Hematopoietic multipotent progenitor cell treated with erythropoietin and hydrocortisone succinate and interleukin-3 and kit ligand, for 17 days (in vitro differentiated cells): ENCODE data around the gene NDFIP1.

Experiments used
- DNase-seq: peaks from one replicate; pipeline ENCODE4 v3.0.0-alpha.2; 2015; ENCODE audit warnings: low spot score

The NDFIP1 gene

DNA sequence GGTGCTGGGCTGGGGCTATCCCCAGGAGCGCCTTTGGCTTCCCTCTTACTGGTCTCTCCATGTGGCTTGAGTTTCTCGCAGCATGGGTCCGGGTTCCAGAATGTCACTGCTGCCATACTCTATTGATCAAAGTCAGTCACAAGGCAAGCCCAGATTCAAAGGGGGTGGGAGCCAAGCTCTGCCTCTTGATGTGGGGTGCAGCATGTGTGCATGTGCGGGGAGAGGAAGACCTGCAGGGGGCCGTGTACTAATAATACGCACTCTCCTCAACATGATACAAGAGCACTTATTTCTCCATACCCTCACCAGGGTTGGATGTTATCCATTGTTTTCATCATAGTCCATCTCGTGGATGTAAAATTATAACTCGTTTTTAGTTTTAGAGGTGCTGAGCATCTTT is 81.2 kb downstream of the NDFIP1 start:
- no peak for DNase-seq

DNA sequence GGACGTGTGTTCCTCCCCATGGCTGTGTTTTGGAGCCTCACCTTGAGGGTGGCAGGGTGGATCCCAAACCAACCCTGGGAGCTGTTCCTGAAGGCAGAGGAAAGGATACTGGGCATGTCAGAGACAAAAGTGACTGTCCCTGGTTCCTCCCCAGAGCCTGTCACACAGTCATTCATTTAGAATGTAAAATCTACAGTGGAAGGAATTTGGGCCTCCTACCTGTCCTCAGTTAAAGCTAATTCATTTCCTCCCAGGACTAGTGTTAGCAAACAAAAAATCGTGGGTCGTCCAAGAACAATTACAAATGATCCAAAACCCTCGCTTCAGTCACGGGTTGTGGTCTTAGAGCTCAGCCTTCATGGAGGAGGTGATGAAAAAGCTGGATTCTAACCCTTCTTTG is 83.2 kb downstream of the NDFIP1 start:
- no peak for DNase-seq

DNA sequence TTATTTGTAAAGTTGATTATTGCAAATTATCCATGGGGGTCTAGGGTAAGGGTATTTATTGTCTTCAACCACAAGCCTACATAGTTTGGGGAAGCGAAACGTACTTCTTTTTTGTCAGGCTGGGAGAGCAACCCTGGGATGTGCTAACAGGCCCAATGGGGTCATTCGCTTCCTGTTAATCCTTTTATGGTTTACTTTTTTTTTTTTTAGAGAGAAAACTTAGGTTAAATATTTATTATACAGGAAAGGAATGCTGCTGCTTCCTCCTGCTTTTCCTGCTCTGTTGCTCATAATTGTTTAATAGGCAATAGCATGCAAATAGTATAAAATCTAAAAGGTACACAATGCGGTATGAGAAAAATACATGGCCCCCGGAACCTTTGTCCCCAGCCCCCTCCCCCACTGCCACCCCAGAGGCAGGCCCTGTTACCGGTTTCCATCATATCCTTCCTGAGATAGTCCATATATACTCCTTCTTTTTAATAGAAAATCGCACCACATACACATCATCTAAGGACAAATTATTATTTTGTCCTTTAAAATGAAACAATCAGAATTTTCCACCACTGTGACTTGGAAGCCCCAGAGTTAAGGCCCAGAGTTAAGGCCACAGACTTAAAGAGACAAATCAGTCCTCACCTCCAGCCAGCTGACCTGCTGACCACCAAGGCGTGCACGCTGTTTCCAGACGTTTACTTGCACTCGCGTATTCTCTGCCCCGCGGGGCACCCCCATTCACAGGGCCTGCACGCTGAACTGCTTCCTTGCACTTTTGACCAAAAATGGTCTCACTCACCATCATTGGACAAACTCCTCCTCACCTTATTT is 83.9 kb downstream of the NDFIP1 start:
- no peak for DNase-seq

DNA sequence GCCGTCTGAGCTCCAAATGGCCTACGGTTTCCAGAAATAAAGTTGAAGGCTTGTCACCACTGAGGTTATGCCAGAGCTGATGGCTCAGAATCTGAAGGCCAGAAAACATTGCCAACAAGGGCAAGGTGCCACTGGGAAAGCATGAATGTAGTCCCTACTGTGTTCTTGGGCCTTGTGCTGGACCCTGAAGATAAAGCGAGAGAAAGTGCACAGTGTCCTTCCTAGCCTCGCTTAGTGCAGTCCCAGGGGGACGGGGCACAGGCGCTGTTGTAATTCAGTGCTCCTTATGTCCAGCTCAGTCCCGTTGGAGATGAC is 84.5 kb downstream of the NDFIP1 start:
- no peak for DNase-seq

DNA sequence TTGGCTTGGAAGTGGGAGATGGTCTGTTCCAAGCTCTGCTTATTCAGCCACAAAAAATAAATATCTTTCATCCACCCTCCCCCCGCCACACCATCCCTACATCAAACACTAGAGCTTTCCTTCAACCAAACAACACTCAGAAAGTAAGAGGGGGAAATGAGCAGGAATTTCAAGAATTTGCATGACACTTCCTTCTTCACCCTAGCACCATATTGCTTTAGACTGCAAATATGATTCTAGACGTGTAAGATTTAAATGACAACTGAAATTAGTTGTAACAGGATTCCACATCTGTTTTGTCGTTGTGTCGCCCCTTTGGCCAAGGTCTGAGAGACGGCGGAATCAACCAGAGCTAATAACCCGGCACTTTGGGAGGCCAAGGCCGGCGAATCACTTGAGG is 88.5 kb downstream of the NDFIP1 start:
- DNase-seq: no peak

DNA sequence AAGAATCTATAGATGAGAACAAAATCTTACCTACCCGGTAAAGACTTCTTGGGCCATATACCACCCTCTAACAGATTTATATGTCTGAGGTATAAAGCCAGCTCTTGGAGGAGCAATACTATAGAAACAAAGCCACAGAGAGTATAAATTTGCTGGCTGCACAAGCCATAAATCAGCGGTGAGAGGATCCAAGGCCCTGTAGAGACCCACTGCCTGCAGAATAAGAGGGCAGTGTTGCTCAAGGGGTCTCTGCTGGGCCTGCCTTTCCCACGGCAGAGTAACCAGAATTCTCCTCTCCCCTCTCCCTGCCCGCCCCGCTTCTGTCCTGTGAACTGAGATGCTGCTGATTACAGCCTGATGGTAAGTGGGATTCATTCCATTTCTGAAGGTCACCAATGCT is 89.2 kb downstream of the NDFIP1 start:
- DNase-seq: no peak

DNA sequence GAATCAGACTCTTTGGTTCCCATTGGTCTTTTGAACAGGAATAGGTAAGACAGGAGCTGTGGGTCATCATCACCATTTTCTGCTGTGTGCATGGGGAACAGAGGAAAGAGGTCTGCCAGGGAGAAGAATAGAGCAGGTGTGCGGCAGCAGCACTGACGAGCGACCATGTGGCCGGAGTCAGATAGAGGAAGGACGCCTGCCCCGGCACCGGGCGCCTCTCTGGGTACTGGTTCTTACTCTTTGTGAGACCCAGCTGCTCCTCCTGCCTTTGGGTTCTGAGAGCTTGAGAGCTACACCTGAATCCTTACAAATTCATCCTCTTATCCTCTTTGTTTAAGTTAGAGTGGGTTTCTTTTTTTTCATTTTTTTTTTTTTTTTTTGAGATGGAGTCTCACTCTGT is 90.8 kb downstream of the NDFIP1 start:
- DNase-seq: no peak

DNA sequence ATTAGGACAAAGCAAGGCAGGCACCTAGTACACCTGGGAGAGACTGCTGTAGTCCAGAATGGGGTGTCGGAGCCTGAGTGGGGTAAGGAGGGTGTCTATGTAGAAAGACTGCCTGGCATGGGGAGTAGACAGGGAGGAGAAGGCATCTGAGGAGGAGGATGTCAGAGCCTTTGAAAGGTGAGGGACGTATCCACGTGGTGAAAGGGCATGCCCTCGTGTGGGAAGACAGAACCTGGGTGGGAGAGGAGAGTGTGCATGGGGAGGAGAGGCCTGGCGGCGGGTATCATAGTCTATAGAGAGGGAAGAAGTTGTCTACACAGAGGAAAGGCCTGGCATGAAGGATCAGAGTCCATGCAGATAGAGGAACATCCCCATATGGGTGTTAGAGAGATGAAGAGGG is 91.8 kb downstream of the NDFIP1 start:
- no peak for DNase-seq

DNA sequence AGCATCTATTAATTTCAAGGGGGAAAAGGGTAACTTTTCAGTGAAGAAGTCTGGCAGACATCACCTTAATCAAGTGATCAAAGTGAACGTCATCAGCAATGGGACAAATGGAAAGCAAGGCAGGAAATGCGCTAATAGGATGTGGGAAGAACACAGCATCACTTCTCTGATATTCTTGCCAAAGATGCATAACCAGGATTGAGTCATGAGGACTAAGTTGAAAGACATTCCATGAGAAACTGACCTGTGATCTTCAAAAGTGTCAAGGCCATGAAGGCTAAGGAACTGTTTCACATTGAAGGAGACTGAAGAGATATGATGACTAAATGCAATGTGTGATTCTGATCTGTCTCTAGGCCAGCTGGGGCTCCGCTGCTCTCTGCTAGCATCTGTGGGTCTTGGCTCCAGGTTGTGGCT is 92.9 kb downstream of the NDFIP1 start:
- DNase-seq: no peak

DNA sequence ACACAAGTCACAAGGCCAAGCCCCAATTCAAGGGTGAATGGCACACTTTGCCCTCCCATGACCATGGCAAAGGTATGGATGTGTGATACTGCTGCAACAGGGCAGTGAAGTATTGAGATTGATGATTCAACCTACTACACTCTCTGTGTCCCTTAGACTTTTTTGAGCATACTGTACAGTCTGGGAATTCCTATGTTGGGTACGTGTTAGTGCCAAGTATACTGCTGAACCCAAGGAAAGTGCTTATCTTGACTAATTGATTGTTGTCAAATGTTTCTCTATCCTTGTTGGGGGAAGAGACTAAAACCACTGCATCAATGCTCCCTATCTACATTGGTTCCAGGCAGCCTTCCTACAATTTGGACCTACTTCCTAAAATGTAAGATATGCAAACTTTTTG is 93.7 kb downstream of the NDFIP1 start:
- no peak for DNase-seq
